ENCODE results near the gene SIDT1. TPM values are rescaled to one million over a fixed set of nuclear protein-coding genes. Genes with fewer than 3 reads are reported as not detected.
A peak's percentile ranks its signal among the peaks of the same experiment; 100 is the strongest.

Gene SIDT1
- total RNA-seq, 1 experiment from 2014 or later: not detected

GRCh38 chr3:113495035-113495434 is 37.3 kb upstream of the SIDT1 start:
- no peaks in the 10 kb centered on the region for H3K79me1 ChIP-seq (ENCODE audit: insufficient read depth, low read depth, low read length, poor library complexity, severe bottlenecking)
- no peaks in the 10 kb centered on the region for H3K23me2 ChIP-seq (ENCODE audit: insufficient read length, low read depth, low read length, poor library complexity, severe bottlenecking)
- no peak overlapping the region for H4K8ac ChIP-seq (replicated peaks; ENCODE audit: insufficient read length, low read depth, low read length)
- no peak overlapping the region for H3K27ac ChIP-seq (ENCODE audit: insufficient read length, low read depth, low read length)
- H2BK5ac ChIP-seq (ENCODE audit: insufficient read length, low read length): no peak overlapping the region
- H3K79me2 ChIP-seq (ENCODE audit: insufficient read depth, low read length): no peaks in the 10 kb centered on the region
- H3T11ph ChIP-seq (ENCODE audit: low read length): no peak overlapping the region
- no peaks in the 10 kb centered on the region for H3K9me3 ChIP-seq (ENCODE audit: control insufficient read depth, low read depth, low read length)
- H4K91ac ChIP-seq (ENCODE audit: insufficient read length, low read depth, low read length): no peak overlapping the region
- H3K27ac Mint-ChIP-seq: no peak overlapping the region
- H3K4ac ChIP-seq (ENCODE audit: low read depth, low read length): no peak overlapping the region
- no peak overlapping the region for H4K5ac ChIP-seq (ENCODE audit: insufficient read length, low read depth, low read length)
- no peak overlapping the region for H2BK20ac ChIP-seq (ENCODE audit: low read depth, low read length, poor library complexity, severe bottlenecking)
- H2AFZ ChIP-seq (ENCODE audit: low read length): no peak overlapping the region
- H2AK5ac ChIP-seq (ENCODE audit: insufficient read length, low read length): no peak overlapping the region
- H3K14ac ChIP-seq (ENCODE audit: insufficient read depth, low read length): no peak overlapping the region
- no peaks in the 10 kb centered on the region for H3K4me1 ChIP-seq (ENCODE audit: insufficient read depth, low read length)
- WGBS (ENCODE audit: extremely low coverage, insufficient read length, low lambda C conversion rate): no CpG with 5 or more reads among the region's 2 CpGs
- H2BK15ac ChIP-seq (ENCODE audit: low read depth, low read length): no peak overlapping the region
- no peak overlapping the region for H3K9ac ChIP-seq (ENCODE audit: extremely low read depth, insufficient read length, low read length)
- no peak for DNase-seq
- no peak overlapping the region for H3K4me3 Mint-ChIP-seq
- no peaks in the 10 kb centered on the region for H3K9me3 Mint-ChIP-seq
- no peaks in the 10 kb centered on the region for H3K27me3 ChIP-seq (ENCODE audit: insufficient read depth, low read length)
- no peak overlapping the region for H3K4me2 ChIP-seq (ENCODE audit: insufficient read depth, insufficient read length, low read length)
- no peaks in the 10 kb centered on the region for H3K4me1 Mint-ChIP-seq
- peaks cover 1 to 27% (median 10%) of the 10 kb centered on the region in 3 experiments; a peak in 4 of 7 replicates for H3K36me3 Mint-ChIP-seq (ENCODE audit: insufficient read depth in 1 of 3, low read depth in 3 of 3)
- H3K27me3 Mint-ChIP-seq (ENCODE audit: low read depth): no peaks in the 10 kb centered on the region
- TF ChIP-seq, protein P1, sequence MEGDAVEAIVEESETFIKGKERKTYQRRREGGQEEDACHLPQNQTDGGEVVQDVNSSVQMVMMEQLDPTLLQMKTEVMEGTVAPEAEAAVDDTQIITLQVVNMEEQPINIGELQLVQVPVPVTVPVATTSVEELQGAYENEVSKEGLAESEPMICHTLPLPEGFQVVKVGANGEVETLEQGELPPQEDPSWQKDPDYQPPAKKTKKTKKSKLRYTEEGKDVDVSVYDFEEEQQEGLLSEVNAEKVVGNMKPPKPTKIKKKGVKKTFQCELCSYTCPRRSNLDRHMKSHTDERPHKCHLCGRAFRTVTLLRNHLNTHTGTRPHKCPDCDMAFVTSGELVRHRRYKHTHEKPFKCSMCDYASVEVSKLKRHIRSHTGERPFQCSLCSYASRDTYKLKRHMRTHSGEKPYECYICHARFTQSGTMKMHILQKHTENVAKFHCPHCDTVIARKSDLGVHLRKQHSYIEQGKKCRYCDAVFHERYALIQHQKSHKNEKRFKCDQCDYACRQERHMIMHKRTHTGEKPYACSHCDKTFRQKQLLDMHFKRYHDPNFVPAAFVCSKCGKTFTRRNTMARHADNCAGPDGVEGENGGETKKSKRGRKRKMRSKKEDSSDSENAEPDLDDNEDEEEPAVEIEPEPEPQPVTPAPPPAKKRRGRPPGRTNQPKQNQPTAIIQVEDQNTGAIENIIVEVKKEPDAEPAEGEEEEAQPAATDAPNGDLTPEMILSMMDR (conservative IDR thresholded peaks at IDR 0.05): peak; percentile 64
- no peak overlapping the region for H2BK120ac ChIP-seq (ENCODE audit: low read depth, low read length, poor library complexity, severe bottlenecking)
- H3K23ac ChIP-seq (ENCODE audit: insufficient read length, low read depth, low read length): no peak overlapping the region
- no peak overlapping the region for H2BK12ac ChIP-seq (ENCODE audit: insufficient read length, low read depth, low read length)
- no peaks in the 10 kb centered on the region for H4K20me1 ChIP-seq (ENCODE audit: control insufficient read depth, insufficient read depth, insufficient read length)
- no peak overlapping the region for H3K56ac ChIP-seq (ENCODE audit: insufficient read length, low read depth, low read length)
- H3K18ac ChIP-seq (ENCODE audit: insufficient read length, low read depth, low read length): no peak overlapping the region

Data from H9 (cell line).